Activated CD8-positive, alpha-beta memory T cell treated with anti-CD3 and anti-CD28 coated beads for 1 hour (primary cell): ENCODE data around the gene FRMD6.
"Not testable (repeated sequence)": the region's sequence is repeated elsewhere in the genome, so short reads cannot be mapped to it uniquely, and the experiment has no call there.

Source experiments
- DNase-seq, 2 donors: peaks; one replicate each; pipeline ENCODE4 v3.0.0-alpha.2; 2020; ENCODE audit warnings: low read depth in 1 of 2; ENCODE audit errors: extremely low read depth in 1 of 2

The FRMD6 gene

GRCh38 chr14:51766586-51766985 lies 114.9 kb downstream of the FRMD6 start:
- not testable (repeated sequence) for DNase-seq

- DNase-seq: not testable (repeated sequence)
Observed at GRCh38 chr14:51769261-51769660, 117.6 kb downstream of the FRMD6 start.

- DNase-seq: no peak
Observed at GRCh38 chr14:51774209-51774608, 122.5 kb downstream of the FRMD6 start.

- DNase-seq: no peak
Observed at GRCh38 chr14:51776102-51776894, 124.6 kb downstream of the FRMD6 start.

GRCh38 chr14:51780006-51780692 lies 128.4 kb downstream of the FRMD6 start:
- DNase-seq: peak; percentile 38 to 54
